Hepatic stellate cell (primary cell): ENCODE measurements around the gene MIA2.
"Not testable (repeated sequence)": the region's sequence is repeated elsewhere in the genome, so short reads cannot be mapped to it uniquely, and the experiment has no call there.

ENCODE experiments used
- DNase-seq: peaks from one replicate; pipeline ENCODE4 v3.0.0; 2011; ENCODE audit warnings: low spot score

MIA2 gene

DNA sequence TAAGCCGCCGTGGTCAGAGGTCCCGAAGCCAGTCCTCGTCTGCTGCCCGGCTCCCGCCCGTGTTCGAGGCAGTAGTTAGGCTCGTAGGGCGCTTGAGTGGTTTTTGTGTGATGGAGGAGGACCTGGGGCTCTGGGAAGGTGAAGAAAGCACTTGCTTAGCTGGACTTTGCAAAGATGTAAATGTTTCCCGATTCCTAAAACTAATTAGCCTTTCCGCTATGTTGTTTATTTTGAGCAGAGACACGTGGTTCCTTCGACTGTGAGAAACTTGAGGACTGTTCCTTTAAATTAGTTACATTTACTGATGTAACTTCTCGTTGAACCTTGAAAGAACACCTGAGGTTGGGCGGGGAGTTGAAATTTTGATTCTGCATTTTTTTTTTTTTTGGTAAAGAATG lies 33.9 kb downstream of the MIA2 start:
- peak; percentile 4 for DNase-seq

DNA sequence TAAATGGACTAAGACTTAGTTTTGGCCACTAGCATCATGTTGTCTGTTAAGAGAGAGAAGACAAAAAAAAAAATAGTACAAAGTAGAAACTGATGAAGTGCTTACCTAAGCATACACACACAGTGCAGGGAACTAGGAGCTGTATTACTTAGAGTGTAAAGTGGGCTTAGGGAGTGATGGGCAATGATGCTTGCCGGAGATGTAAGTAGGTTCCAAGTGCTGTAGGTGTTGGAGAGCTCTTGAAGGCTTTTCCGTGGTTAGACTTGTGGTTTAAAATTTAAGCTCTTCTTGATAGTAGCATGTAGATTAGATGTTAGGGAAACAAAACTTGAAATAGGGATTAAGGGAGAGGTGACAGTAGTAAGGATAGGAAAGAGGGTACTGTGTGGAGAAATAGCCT lies 34.7 kb downstream of the MIA2 start:
- DNase-seq, result no peak

DNA sequence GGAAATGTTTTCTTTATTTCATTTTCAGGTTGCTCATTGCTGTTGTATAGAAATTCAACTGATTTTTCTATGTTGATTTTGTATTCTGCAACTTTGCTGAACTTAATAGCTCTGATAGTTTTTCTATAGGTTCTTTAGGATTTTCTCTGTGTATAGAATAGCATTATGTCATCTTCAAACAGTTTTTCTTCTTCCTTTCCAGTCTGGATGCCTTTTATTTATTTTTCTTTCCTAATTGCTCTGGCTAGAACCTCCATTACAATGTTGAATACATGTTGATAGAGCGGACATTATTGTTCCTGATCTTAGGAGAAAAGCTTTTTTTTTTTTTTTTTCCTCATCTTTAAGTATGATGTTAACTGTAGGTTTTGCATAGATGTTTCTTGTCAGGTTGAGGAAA lies 39.2 kb downstream of the MIA2 start:
- DNase-seq, result no peak

DNA sequence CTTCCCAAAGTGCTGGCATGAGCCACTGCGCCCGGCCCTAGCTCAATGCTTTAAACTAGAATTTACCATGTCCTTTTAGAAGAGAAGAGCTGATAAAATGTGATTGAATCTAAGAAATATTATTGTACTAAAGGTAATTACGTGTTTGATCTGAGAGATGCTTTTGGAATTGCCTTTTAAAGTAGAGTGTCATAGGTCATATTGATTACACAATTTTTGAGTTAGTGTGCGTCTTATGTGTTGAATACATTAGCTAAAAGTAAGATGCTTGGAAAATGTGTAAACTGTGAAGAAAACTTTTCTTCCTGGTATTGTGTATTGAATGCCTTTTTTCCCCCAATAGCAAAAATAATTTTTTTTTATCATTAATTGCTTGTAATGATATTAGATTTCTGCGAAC lies 41.7 kb downstream of the MIA2 start:
- no peak for DNase-seq

DNA sequence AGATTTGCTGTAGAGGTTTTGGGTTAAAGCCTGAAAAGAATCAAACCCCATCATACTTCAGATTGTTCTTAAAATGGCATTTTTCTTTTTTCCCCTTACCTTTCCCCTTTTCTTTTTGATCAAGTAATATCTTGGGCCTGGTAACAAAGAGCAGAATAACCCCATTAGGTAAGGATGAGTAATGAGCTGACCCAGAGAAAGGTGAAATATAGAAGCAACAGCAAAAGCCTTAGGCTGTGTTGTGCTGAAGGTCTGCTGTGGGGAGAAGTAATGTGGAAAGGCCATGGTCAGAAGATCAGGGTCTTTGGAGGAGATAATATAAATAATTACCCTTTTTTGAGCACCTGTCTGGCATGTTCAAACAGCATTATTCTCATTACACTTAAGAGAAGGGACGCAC lies 42.3 kb downstream of the MIA2 start:
- no peak for DNase-seq

DNA sequence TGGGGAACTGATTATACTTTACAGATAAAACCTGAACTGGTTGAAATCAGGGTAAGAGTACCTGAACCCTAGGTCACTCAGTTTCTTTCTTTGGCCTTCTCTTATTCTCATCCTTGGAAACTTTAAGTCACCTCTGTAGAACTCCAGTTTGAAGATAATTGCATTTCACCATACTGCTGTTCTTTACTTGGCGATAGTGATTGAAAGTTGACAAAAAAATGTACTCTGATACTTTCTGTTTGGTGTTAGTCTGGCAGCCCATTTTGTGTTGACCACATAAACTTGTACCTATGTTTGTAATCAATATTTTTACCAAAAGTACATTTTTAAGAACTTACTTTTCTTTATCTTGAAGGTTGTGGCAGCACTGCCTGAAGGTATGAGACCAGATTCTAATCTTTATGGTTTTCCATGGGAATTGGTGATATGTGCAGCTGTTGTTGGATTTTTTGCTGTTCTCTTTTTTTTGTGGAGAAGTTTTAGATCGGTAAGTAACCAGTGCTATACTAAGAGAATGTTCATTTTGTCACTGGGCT lies 42.9 kb downstream of the MIA2 start:
- DNase-seq, result no peak

DNA sequence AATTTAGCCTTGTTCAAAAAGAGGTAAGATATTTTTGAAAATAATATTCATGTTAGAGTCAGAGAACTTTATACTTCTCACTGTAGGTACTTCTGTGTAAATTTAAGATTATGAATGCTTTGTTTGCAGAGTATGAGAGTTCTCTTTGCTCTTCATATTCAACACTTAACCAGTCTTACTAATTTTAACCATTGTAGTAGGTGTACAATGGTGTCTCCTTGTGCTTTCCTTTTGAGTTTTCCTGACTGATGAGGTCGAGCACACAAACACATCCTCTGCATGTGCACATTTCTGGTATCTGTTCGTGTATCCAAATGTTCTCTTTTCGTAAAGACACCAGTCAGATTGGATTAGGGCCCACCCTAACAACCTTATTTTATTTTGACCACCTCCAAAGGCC lies 45.8 kb downstream of the MIA2 start:
- DNase-seq, result no peak

DNA sequence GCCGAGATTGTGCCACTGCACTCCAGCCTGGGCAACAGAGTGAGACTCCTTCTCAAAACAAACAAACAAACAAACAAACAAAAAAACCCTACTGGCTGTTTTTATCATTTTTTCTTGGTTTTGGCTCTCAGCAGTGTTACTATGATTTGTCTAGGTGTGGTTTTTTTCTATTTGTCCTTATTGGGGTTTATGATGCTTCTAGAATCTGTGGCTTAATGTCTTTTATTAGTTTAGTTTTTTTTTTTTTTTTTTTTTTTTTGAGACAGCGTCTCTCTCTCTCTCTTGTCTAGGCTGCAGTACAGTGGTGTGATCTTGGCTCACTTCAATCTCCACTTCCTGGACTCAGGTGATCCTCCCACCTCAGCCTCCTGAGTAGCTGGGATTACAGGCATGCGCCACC lies 47.0 kb downstream of the MIA2 start:
- DNase-seq, result not testable (repeated sequence)

DNA sequence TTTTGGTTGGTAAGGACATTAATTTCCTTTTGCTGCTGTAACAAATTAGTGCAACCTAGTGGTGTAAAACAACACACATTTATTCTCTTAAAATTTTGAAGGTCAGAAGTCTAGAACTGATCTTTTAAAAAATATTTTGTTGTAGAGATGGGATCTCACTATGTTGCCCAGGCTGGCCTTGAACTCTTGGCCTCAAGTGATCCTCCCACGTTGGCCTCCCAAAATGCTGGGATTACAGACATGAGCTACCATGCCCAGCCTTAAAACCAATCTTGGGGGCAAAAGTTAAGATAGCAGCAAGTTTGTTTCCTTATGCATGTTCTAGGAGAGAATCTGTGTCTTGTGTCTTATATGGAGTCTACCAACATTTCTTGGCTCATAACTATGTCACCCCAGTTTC lies 55.8 kb downstream of the MIA2 start:
- DNase-seq, result no peak

DNA sequence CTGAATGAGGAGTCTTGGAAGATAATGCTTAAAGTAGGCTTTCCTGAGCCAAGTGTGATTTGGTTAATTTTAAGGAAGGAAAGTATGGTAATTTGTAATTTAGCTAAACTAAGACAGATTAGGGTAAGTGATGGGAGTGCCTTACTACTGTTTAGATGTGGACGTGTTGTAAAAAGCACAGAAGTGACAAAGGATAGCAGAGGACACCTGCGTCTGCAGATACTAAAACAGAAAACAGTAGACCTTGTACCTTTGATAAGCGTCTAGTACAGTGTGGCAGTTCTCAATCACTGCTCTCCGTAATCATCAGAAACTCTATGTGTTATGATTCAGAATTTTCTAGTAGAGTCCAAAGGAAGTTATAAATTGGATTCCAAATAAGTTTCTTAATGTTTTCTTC lies 58.0 kb downstream of the MIA2 start:
- DNase-seq, result no peak

DNA sequence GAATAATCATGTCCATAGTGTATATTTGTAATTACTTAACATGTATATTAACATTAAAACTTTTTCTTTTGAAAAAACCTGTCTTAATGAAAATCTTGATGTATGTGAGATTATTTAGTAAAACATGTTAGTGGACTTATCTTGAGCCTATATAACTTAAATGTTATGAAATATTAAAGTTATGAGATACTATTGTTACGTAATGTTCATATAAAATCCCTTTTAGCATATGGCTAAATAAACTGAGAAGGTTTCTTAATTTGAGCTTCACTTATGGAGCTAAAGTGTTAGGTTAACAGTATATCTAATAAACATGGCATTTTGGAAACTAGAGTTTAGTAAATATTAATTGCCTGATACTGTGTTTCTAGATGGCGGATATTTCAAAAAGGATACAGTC lies 59.9 kb downstream of the MIA2 start:
- no peak for DNase-seq

DNA sequence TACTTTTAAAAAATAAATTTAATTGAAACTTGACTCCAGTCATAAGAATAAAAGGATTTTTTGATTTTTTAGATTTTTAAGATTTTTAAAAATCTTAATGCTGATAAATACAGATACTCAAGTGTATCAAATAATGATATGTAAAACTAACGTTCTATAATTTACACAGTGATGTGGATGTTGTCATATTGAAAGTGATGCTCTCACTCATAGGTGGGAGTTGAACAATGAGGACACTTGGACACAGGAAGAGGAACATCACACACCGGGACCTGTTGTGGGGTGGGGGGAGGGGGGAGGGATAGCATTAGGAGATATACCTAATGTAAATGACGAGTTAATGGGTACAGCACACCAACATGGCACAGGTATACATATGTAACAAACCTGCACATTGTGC lies 66.7 kb downstream of the MIA2 start:
- DNase-seq, result not testable (repeated sequence)

DNA sequence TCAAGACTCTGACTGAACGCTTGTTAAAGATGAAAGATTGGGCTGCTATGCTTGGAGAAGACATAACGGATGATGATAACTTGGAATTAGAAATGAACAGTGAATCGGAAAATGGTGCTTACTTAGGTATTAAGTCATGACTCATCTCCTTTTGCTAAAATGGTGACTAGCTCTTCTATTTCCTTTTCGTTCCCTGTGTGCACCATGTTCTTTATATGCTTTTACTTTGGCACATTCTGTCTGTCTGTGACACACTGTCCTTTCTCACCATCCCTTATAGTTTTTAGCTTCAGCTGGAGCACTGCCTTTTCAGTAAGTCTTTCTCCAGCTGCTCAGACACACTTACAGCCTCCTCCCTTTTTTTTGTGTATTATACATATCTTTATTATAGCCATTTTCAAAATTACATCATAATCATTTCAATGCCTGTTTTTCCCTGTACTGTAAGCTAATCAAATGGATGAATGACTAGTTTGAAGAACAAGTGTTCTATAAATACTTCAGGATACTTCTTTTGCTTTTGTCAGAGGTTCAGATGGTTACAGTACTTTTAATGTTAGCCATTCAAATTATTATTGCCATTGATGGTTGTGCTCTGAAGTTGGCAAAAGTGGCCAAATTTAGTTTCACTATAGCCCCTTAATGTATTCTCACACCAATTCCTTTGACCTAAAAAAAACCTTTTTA lies 68.6 kb downstream of the MIA2 start:
- DNase-seq, result no peak

DNA sequence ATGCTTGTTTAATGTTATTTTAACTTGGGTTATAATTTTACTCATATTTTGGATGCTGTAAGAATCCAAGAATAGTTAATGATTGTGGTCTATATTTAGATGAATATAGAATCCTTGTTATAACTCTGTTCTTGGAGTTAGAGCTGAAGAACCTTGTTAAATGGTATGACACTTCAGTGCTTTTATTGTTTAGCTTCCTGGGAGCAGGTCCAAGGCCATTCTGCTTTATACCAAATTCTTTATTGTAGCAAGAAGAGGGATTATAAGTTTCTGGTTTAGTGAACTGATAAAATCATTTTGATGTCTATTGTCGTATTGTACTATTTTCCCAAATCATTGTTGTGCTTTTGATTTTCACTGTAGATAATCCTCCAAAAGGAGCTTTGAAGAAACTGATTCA lies 69.4 kb downstream of the MIA2 start:
- no peak for DNase-seq

DNA sequence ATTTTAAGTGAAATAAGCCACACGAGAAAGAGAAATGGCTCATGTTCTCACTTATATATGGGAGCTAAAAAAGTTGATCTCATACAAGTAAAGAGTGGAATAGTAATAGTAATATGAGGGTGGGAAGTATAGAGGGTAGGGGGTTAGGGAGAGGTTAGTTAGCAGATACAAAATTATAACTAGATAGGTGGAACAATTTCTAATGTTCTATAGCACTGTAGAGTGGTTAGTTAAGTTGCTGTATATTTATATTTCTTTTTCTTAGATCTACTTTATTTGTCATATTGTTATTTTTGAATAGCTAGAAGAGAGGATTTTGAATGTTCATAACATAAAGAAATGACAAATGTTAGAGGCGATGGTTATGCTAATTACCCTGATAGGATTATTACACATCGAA lies 74.1 kb downstream of the MIA2 start:
- no peak for DNase-seq

DNA sequence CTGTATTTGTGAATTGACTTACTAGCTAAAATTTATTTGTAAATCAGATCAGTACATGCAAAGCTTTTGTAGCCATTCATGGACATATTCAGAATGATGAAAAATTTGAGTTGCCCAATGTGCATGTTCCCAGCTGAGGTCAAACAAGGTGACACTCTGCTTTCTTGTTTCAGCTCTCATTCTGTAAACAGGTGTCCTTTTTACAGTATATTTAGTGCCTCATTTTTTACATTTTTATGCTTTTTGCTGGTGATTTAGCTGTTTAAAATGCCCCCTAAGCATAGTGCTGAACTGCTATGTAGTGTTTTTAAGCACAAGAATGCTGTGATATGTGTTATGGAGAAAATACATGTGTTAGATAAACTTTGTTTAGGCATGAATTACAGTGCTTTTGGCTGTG lies 76.3 kb downstream of the MIA2 start:
- DNase-seq, result no peak

DNA sequence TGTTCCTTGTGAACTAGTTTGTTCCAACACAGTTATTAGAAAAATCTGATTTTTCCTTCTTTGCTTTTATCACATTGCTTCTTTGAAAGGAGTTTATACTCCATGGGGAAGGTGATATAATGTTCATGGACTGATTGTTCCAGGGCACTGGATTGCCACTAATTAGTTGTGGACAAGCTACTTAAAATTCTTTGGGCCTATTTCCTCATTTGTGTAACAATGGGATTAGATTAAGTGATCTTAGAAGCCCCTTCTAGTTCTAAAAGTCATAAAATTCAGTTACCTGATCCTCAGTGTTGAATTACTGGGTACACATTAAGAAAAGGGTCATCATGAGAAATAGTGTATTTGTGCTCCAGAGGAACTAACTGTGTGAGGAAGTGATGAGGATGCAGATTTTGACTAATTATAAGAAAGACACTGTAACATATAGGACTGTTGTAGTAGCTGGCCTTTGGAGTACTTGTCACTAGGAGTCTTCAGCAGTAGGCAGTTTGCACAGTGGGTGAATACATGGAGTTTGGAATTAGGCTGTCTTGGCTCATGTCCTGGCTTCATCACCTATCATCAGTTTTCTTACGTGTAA lies 82.2 kb downstream of the MIA2 start:
- no peak for DNase-seq

DNA sequence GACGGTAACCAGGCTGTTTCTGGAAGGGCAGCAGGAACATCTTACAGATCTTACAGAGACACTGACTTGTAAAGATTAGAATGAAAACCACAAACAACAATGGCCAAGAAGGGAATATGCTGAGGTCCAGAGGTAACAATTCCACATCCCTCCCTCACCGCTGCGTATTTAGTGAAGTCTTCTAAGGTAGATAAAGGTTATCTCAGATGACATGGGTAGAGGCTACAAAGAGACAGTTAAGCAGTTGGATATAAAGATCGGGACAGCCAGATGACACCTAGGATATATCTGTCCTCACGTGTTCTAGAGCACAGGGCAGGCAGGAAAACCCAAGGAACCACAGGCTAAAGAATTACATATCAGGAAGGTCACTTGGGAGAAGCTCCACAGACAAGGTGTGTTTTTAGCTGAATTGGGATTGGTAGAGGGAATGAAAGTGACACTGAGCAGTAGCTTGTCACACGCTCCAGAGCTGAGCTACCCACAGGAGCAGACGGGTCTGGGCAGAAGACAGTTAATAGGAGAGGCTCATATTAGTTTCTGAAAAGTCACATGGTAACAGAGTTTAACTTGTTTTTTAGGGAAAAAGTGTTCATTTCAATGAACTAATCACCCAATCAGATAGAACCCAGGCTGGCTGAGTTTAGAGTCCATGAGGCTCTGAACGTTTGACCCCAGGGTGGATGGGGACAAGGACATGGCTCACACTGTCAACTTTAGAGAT lies 83.3 kb downstream of the MIA2 start:
- no peak for DNase-seq

DNA sequence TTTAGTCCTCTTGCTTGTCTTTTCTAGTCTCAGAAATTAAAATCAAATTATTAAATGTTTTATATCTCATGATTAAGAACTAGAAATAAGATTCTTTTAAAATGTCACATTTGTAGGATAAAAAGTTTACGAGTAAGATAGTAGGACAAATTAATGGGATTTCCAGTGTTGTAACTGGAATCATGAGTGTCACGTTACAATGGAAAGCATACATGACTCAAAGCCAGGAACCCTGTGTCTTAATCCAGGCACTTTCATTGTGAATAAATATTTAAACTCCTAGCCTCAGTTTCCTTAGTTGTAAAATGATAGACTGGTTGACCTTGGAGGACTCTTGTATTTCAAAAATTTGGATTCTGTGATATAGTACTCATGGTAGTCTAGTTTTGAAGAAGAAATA lies 84.9 kb downstream of the MIA2 start:
- DNase-seq, result no peak

DNA sequence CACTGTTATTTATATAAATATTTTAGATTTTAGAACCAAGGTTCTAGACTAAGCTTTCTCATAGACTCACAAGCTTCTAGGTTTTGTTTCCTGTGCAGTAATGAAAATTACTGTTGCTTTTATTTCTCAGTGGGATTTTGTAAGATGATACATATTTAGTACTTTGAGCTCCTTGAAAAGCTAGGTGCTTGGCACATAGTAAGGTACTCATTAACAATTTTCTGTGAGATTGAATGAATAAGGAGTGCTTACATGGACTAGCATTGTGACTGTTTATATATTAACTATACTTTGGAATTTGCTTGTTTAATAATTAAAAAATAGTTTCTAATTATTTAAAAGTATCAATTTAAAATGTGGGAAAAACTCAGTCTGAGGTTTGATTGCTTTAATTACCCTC lies 85.7 kb downstream of the MIA2 start:
- DNase-seq, result no peak

DNA sequence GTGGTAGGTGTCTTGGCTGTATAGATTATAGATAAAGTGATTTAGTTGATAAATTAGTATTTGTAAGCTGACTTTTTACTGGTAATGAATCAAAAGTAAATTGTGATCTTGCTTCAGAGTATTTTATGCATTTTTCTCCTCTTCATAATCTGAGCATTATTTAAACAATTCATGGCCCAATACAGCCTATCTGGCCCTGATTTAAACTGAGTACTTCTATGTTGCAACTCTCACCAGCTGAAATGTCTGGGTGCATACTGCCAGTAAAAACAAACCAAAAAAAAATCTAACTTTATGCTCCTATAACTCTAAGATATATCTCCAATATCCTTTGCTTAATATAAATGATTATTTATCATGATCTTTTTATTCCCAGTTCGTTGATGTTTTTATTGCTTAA lies 86.6 kb downstream of the MIA2 start:
- DNase-seq, result no peak

DNA sequence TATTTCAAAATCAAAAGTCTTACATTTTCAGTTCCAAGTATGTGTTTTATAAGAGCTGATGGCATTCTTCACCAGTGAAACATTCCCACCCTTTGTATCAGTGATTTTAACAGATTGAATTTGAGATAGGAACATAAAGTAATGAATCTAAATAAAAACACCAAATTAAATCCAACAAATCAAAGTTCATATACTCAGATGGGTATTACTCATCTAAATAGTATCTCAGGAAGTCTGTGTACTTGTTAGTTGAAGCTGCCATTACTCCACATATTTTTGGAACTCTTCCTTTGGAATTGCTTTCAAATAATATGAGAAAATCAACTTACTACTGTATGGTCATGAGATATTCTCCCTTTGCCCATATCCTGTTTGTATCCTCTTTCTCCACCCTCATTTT lies 89.1 kb downstream of the MIA2 start:
- DNase-seq, result no peak

DNA sequence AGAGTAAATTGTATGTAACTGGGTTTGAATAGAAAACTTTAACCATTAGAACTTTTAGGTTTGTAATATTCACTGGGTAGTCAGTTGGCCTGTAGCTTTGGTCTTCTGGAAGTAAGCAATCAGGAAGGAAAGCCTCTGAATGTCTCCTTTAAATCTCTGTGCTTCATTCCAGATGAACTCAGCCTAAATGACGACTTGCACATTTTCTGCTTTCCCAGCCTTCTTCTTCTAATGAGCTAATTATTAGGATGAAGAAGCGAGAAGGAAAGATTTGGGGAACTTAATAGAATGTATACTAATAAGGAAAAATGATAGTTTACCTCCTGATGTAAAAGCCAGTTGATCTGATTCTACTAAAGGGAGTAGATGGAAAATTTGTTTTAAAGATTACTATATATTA lies 90.4 kb downstream of the MIA2 start:
- no peak for DNase-seq

DNA sequence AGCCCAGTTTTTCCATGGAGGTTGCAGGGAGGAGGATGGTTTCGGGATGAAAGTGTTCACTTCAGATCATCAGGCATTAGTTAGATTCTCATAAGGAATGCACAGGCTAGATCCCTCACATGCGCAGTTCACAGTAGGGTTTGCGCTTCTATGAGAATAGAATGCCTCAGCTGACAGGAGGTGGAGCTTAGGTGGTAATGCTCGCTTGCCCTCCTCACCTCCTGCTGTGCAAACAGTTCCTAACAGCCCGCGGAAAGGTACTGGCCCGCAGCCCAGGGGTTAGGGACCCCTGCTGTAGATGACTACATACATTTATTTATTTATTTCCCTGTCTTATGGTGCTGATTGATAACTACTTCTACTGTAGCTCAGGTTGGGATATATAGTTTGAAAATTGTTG lies 105.3 kb downstream of the MIA2 start:
- no peak for DNase-seq
